RWPE1 (cell line): ENCODE results near the gene ST6GALNAC3.
A peak's percentile ranks its signal among the peaks of the same experiment; 100 is the strongest.

Experiments
- CTCF ChIA-PET: fragments of 350-600 bp; sonication (Branson Sonifier 250); formaldehyde crosslinking; extraction: SDS; loops from one replicate; lab custom pipeline; 2021; lab: Yijun Ruan, JAX
- POLR2A ChIA-PET: fragments of 400-600 bp; formaldehyde crosslinking; extraction: SDS; loops from one replicate; lab custom pipeline; 2020; ENCODE audit warnings: antibody characterized with exemption; ENCODE audit not compliant: low non-redundant PET; lab: Yijun Ruan, JAX
- DNase-seq: peaks from one replicate; pipeline ENCODE4 v3.0.0; 2012; ENCODE audit warnings: low spot score
- H3K27ac ChIP-seq: fragments of 450-650 bp; 2 replicates; pipeline ENCODE4 v1.5.1; 2017
- TF ChIP-seq, protein P1 (sequence below): fragments of 450-650 bp; conservative IDR thresholded peaks from 2 replicates; pipeline ENCODE4 v1.5.1; 2017; ENCODE audit warnings: low read depth, mild to moderate bottlenecking

Gene ST6GALNAC3

DNA sequence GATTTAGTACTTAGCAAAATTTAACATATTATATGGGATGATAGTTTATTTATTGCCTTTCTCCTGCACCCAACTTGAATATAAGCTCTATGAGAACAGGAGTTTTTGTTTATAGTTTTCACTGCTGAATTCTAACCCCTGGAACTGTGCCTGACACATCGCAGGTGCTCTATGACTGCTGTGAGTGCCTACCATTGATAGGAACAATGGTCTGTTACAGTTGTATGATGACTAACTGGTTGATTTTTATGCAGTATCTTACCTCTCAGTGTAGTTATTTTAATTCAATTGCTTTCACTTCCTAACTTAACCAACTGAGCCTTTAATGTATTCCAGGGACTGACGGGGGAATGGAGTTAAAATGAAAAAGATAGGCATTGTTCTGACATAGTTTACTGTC lies 336.0 kb downstream of the ST6GALNAC3 start:
- ChIA-PET CTCF (no interaction called here), POLR2A (no interaction called here)
- TF ChIP-seq, protein P1, sequence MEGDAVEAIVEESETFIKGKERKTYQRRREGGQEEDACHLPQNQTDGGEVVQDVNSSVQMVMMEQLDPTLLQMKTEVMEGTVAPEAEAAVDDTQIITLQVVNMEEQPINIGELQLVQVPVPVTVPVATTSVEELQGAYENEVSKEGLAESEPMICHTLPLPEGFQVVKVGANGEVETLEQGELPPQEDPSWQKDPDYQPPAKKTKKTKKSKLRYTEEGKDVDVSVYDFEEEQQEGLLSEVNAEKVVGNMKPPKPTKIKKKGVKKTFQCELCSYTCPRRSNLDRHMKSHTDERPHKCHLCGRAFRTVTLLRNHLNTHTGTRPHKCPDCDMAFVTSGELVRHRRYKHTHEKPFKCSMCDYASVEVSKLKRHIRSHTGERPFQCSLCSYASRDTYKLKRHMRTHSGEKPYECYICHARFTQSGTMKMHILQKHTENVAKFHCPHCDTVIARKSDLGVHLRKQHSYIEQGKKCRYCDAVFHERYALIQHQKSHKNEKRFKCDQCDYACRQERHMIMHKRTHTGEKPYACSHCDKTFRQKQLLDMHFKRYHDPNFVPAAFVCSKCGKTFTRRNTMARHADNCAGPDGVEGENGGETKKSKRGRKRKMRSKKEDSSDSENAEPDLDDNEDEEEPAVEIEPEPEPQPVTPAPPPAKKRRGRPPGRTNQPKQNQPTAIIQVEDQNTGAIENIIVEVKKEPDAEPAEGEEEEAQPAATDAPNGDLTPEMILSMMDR: no peak
- DNase-seq: no peak
- no peak overlapping the region for H3K27ac ChIP-seq

DNA sequence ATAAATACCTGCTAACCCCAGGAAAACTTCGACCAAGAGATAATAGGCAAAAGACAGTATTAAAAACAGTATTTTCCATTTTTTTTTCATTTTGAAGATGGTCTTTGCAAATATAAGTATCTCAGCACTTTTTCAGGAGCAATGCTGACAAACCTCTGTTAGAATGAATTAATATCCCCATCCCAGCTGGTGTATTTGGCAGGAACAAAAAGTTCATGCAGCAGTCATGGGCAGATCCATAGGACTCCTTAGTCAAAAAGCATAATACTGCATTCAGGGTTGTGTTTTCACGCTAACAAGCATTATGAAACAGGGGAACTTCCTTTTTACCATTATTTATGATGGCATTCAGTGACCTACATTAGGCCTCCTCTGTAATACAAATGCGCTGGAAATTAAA lies 344.0 kb downstream of the ST6GALNAC3 start:
- ChIA-PET POLR2A (no interaction called here), CTCF (no interaction called here)
- no peak overlapping the region for H3K27ac ChIP-seq
- TF ChIP-seq, protein P1: no peak
- DNase-seq: no peak

DNA sequence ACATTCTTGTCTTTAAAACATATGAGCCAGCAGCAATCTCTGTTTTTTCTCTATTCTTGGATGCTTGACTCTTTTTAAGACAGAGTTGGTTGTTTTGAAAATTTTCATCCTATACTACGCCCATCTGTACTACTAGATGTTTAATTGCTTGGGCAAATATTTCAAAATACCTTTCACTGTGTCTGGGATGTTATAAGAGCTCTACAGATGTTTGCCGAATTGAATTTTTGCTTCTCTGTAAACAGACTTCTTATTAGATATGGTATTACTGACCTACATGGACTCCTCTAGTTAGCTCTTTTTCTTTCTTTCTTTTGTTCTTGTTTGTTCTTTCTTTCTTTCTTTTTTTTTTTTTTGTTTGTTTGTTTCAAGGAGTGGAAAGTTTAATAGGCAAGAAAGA lies 345.1 kb downstream of the ST6GALNAC3 start:
- TF ChIP-seq, protein P1: no peak
- CTCF ChIA-PET: interaction anchor here (0.6 kb wide), 2 partner anchors 76 to 664 kb away, joined by 3 to 7 read pairs; no protein-coding TSS in a partner anchor
- DNase-seq: no peak
- POLR2A ChIA-PET: no interaction called here
- no peak overlapping the region for H3K27ac ChIP-seq

DNA sequence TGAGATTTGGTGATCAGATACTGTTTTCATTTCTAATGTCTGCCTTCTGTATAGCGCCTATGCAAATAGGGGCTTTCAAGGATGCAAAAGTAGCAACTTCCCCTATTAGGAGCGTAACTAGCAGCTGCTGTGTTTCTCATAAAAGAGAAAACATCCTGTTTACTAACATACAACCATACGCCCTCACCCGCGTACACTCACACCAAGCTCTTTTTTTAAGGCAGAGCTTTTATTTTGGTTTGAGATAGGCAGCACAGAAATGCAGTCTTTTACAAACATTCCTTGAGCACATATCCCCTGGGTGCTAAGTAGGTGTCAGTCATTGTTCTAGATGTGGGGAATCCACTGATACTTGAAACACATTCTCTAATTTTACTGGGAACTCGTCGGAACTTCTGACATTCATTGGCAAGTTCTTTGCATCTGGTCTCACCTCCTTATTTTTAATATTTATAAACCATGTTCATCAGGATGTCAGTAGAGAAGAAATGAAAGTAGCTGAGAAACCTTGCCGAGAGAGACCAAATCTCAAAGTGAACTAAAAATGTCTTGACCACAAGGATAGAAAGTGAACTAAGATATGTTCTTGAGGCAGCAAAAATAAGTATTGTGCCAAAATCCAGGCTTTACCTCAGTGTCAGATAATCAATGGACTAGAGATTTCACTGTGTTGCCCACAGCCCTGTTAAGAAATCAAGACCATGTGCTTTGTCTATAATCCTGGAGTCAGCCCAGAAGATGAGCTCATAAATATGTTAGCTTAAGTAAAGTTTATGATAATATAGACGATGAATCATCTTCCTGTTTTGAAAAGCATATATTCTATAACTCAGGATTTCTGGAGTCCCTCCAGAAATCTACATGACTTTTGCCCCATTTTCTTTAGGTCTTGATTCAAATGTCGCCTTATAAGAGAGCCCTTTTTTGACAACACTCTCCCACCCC lies 350.9 kb downstream of the ST6GALNAC3 start:
- ChIA-PET CTCF (interaction anchor here (0.7 kb wide), 1 partner anchor 895 kb away, joined by 3 read pairs; no protein-coding TSS in a partner anchor), POLR2A (no interaction called here)
- TF ChIP-seq, protein P1: no peak
- peak; percentile 26 for DNase-seq
- no peak overlapping the region for H3K27ac ChIP-seq

DNA sequence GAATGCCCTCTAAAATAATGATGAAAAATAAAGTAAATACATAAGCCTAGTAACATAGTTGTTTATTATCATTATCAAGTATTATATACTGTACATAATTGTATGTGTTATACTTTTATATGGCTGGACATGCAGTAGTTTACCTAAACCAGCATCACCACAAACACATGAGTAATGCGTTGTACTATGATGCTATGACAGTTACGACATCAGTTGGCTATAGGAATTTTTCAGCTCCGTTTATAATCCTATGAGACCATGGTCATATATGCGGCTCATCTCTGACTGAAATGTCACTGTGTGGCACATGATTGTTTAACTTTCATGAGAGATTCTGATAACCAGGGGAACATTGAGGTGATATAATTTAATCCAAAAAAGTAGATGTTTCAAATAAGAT lies 352.1 kb downstream of the ST6GALNAC3 start:
- ChIA-PET POLR2A (no interaction called here), CTCF (interaction anchor here (1.1 kb wide), 1 partner anchor 272 kb away, joined by 3 read pairs; no protein-coding TSS in a partner anchor)

DNA sequence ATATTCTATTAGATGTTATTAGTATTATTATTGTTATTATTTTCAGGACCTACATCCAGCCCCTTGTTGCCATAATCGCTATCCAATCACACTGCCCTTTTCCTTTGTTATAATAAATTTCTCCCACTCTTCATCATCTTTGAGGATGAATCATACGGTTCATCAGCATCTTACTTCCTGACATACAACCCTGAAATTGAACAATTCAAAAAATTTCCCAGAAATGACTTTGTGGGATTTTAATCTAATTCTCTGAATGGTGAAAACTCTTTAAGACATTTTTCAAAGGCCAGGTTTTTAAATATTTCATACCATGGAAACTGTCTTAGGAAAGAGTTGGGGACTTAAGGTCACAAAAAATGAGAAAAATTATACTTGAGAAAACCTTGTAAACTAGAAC lies 353.5 kb downstream of the ST6GALNAC3 start:
- ChIA-PET POLR2A (no interaction called here), CTCF (no interaction called here)
- DNase-seq: no peak
- H3K27ac ChIP-seq: no peak overlapping the region
- TF ChIP-seq, protein P1: no peak

More for the DNA sequence above, 352.1 kb downstream of the ST6GALNAC3 start:
- DNase-seq: no peak
- TF ChIP-seq, protein P1: no peak
- H3K27ac ChIP-seq: no peak overlapping the region
